A673 (cell line): Measurements from ENCODE around the gene VTCN1.

Experiments
- CTCF ChIP-seq: fragments of 300-800, 200-600 bp; sonication (generic); conservative IDR thresholded peaks from 2 replicates; pipeline ENCODE4 v1.5.1; 2017; ENCODE audit warnings: low read depth, mild to moderate bottlenecking, antibody characterized with exemption, low read length, moderate library complexity, mixed read lengths
- EZH2 ChIP-seq: fragments of 200-600 bp; sonication (generic); IDR thresholded peaks from 2 replicates; pipeline ENCODE4 v1.6.1; 2017; ENCODE audit warnings: borderline replicate concordance, low read depth, mild to moderate bottlenecking, mixed read lengths, antibody characterized with exemption, low read length; ENCODE audit not compliant: poor library complexity, severe bottlenecking

GRCh38 chr1:117137281-117137855 lies 73.4 kb downstream of the VTCN1 start:
- no peak for TF ChIP-seq CTCF
- TF ChIP-seq EZH2: no peak
